Muscle layer of duodenum (tissue), 2 donors: ENCODE data around the gene CCDC68.

Experiments
- H3K27ac ChIP-seq: one replicate; pipeline ENCODE4 v1.7.0; 2013; ENCODE audit warnings: mild to moderate bottlenecking, low read length
- H3K27me3 ChIP-seq: one replicate; pipeline ENCODE4 v1.7.0; 2013; ENCODE audit warnings: low read depth, mild to moderate bottlenecking, control low read depth, low read length
- H3K36me3 ChIP-seq, 2 donors: one replicate each; pipeline ENCODE4 v1.7.0; 2013; ENCODE audit warnings: low read length in 2 of 2, control low read depth in 1 of 2, mild to moderate bottlenecking in 1 of 2; ENCODE audit not compliant: insufficient read depth in 2 of 2, control insufficient read depth in 1 of 2
- H3K4me1 ChIP-seq, 2 donors: one replicate each; pipeline ENCODE4 v1.7.0; 2013; ENCODE audit warnings: low read length in 2 of 2, mild to moderate bottlenecking in 2 of 2, control low read depth in 1 of 2, moderate library complexity in 1 of 2; ENCODE audit not compliant: insufficient read depth in 2 of 2, control insufficient read depth in 1 of 2
- H3K4me3 ChIP-seq, 2 donors: one replicate each; pipeline ENCODE4 v1.7.0; 2013; ENCODE audit warnings: low read length in 2 of 2, low read depth in 1 of 2, mild to moderate bottlenecking in 1 of 2
- H3K9me3 ChIP-seq, 2 donors: one replicate each; pipeline ENCODE4 v1.7.0; 2013; ENCODE audit warnings: low read length in 2 of 2, control low read depth in 1 of 2, mild to moderate bottlenecking in 1 of 2; ENCODE audit not compliant: control insufficient read depth in 1 of 2
- donor health status: healthy.

Gene CCDC68

DNA sequence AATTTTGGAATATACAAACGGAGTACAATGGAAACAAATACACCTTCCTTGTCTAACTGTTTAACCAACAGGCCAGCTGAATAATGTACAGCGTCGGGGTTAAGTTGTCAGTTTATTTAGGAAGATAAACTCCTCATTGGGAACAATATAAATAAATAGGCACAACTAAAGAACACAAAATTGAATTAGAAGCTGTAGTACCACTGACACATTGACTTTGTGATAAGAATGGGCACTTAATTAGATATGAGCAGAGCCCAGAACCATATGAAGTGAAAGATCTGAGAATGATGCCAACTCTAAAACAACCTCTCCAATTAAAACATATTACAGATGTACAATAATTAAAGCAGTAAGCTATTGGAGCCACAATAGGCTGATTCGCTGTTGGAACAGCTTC is 44.4 kb downstream of the CCDC68 start:
- Histone ChIP-seq H3K27me3 (no peaks in the 10 kb centered on the region), H3K27ac (no peak overlapping the region), H3K4me1 (no peaks in the 10 kb centered on the region), H3K9me3 (no peaks in the 10 kb centered on the region), H3K36me3 (no peaks in the 10 kb centered on the region), H3K4me3 (no peak overlapping the region)

DNA sequence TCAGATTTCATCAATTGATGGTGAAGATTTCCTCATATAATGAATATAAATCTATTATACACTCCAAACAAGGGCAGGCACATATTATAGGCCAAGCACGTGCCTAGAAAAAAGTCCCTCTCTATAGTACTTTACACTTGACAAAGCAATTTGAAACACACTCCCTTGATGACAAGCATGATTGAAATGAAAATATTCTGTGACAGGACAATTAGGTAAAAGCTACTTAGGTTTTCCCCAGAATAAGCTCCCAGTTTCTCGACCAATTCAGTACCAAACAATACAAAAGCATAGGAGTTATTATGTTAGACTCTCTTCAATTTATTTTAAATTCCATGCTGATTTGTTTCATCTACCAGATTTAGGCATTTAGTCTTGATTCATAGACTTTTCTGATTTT is 47.7 kb downstream of the CCDC68 start:
- Histone ChIP-seq H3K36me3 (no peaks in the 10 kb centered on the region), H3K4me1 (no peaks in the 10 kb centered on the region), H3K27ac (no peak overlapping the region), H3K27me3 (no peaks in the 10 kb centered on the region), H3K4me3 (no peak overlapping the region), H3K9me3 (no peaks in the 10 kb centered on the region)

DNA sequence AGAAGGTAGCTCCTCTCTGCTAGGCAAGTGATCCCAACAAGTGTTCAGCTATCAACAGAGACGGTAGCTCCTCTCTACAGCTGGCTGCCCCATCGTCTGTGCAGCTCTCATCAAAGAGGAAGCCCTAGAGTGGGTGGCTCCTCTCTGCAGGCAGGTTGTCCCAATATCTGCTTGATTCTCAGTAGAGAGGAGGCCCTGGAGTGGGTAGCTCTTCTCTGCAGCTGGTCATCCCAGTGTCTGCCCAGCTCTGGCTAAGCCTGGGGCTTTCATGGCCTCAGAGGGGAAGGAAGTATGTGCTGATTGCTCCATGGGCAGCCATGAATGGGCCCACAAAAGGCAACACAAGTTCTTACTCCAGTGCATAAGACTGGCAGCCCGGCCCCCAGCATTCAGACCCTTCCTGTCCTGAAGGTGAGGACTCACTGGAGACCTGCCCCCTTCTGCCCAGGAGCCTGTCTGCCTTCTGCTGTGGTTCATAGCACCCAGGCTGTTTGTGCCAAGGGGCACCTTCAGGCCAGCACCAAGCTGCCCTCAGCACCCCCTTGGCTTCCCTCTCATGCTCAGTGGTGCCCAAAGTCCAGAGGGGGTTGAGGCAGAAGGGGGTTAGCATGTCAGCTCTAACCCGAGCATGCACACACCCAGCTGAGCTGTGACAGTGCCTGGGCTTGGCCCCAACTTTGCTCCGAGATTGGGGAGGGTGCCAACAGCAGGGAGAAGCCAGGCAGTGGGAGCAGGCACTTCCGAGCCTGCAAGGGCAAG is 48.9 kb downstream of the CCDC68 start:
- Histone ChIP-seq H3K4me3 (no peak overlapping the region), H3K4me1 (no peaks in the 10 kb centered on the region), H3K36me3 (no peaks in the 10 kb centered on the region), H3K27me3 (no peaks in the 10 kb centered on the region), H3K9me3 (no peaks in the 10 kb centered on the region), H3K27ac (no peak overlapping the region)

DNA sequence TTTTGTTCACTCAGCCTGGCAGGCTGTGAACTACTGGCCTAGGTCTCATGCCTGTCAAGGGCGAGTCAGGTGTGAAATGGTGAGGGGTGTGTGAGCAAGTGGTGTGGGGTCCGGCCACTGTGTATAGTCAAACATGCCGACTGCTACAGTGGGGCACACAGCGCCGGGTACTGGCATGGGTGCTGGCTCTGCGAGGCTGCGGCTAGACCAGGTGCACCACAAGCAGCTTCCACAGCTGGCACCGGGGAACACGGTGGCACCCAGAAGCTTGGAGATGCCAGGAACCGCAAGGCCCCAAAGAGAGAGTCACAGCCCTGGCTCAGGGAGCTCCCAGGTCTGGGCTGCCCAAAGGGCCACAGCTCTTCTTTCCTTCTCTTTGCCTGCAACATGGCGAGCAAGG is 49.7 kb downstream of the CCDC68 start:
- Histone ChIP-seq H3K4me3 (no peak overlapping the region), H3K4me1 (no peaks in the 10 kb centered on the region), H3K27me3 (no peaks in the 10 kb centered on the region), H3K9me3 (no peaks in the 10 kb centered on the region), H3K27ac (no peak overlapping the region), H3K36me3 (no peaks in the 10 kb centered on the region)

DNA sequence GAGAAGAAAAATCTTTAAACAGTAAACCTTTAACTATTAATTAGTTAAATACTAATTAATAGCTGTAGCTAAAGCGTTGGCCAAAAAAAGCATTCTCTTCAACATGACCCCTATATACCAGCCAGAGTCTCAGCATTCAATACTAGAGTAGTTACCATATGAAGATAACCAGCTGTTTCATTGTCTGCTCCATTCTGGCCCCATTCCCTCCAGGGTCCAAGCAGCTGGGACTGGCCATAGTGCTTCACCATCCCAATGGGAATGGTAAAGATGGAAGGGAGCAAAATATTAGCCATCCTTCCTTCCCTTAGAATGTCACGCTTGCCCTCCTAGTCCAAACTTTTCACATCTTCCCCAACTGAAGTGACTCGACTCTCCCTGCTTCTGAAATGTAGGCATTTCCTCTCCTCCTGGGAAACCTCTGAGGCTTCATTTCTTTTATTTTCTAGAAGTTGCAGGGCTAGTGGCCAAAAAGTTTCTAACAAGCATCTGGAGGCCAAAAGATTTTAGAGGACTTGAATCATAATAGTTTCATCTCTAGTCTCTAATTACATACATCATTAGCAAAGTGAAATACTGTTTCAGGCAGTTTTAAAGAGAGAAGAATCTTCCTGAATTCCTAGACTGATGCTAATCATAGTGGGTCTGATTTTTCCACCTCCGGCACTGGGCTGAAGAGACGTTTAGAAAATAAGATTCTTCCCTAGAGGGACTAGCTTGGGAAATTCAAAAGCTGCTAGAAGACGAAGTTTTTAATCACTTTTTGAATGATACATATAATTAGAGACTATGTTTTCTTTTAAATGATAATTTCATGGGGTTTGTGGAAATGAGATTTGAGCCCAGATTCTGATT is 52.7 kb downstream of the CCDC68 start:
- H3K36me3 ChIP-seq: no peaks in the 10 kb centered on the region
- no peak overlapping the region for H3K27ac ChIP-seq
- H3K9me3 ChIP-seq: no peaks in the 10 kb centered on the region
- no peaks in the 10 kb centered on the region for H3K4me1 ChIP-seq
- H3K4me3 ChIP-seq: no peak overlapping the region
- no peaks in the 10 kb centered on the region for H3K27me3 ChIP-seq

DNA sequence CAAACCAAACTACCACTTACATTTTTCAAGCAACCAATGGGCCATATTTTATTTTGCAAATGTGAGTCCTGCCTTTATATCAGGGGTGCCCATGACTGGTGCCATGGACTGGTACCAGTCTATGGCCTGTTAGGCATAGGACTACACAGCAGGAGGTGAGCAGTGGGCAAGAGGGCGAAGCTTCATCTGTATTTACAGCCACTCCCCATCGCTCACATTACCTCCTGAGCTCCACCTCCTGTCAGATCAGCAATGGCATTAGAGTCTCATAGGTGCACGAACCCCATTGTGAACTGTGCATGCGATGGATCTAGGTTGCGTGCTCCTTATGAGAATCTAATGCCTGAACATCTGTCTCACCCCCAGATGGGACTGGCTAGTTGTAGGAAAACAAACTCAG is 53.6 kb downstream of the CCDC68 start:
- H3K27ac ChIP-seq: no peak overlapping the region
- no peaks in the 10 kb centered on the region for H3K4me1 ChIP-seq
- no peaks in the 10 kb centered on the region for H3K27me3 ChIP-seq
- H3K4me3 ChIP-seq: no peak overlapping the region
- H3K36me3 ChIP-seq: no peaks in the 10 kb centered on the region
- H3K9me3 ChIP-seq: no peaks in the 10 kb centered on the region

DNA sequence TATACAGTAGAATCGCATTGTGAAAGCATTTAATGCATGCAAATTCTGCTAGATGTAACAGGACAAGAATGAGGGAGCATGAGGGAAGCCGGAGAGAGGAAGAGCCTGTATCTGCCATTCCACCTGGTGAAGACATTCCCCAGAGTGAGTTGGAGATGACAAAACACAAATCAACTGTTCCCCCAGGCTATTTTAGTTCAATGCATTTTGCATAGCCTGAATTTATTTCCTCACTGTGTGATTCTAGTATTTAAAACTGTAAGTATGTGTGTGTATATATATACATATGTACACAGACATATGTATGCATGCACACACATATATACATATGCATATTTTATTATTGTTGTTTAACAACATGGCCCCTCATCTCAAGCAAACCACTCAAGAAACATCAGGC is 54.7 kb downstream of the CCDC68 start:
- Histone ChIP-seq H3K4me1 (no peaks in the 10 kb centered on the region), H3K4me3 (no peak overlapping the region), H3K27ac (no peak overlapping the region), H3K36me3 (no peaks in the 10 kb centered on the region), H3K9me3 (no peaks in the 10 kb centered on the region), H3K27me3 (no peaks in the 10 kb centered on the region)

DNA sequence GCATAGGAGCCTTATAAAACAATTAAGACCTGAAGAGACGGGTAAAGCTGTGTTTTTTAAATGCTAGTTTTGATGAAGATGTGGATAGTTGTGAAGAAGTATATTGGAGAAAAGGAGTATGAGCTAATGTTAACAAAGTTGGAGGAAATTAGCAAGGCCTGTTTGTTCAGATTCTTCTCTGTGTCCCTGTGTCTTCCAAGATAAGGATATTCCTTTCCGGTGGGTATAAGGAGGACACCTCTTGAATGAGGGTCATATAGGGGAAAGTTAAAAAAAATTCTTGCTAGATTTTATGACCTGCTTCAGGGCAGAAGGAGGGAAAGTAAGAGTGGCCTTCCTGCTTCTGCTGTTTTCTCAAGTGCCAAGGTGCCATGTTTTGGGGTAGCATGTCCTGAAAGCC is 59.0 kb downstream of the CCDC68 start:
- no peaks in the 10 kb centered on the region for H3K4me1 ChIP-seq
- H3K27me3 ChIP-seq: no peaks in the 10 kb centered on the region
- H3K36me3 ChIP-seq: no peaks in the 10 kb centered on the region
- H3K27ac ChIP-seq: no peak overlapping the region
- H3K9me3 ChIP-seq: no peaks in the 10 kb centered on the region
- no peak overlapping the region for H3K4me3 ChIP-seq

DNA sequence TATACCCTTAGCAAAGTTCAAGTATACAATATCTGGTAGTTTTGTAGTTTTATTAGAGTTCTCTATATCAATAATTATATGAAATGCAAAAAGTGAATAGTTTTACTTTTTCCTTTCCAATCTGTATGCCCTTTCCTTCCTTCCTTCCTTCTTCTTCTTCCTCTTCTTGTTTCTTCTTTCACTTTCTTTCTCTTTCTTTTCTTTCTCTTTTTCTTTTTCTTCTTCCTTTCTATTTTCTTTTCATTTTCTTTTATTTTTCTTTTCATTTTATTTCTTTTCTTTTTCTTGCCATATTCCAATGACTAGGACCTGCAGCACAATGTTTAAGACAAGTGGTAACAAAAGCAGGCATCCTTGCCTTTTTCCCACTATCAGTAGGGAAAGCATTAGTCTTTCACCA is 59.8 kb downstream of the CCDC68 start:
- Histone ChIP-seq H3K4me1 (no peaks in the 10 kb centered on the region), H3K27ac (no peak overlapping the region), H3K27me3 (no peaks in the 10 kb centered on the region)

DNA sequence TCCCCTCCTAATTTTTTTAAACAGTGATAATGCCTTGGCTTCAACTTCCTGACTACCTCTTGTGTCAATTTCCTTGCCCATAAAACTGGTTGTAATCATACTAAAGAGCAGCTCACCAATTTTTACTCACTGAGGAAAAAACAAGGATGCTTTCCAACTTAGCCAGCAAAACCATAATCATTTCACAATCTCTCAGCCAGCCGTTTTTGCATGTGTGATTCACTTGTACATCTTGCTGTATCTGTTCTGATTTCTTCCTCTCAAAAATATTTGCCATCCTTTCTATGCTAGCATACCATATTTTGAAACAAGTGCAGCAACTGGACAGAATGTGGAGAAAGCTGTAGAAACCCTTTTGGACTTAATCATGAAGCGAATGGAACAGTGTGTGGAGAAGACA is 70.3 kb downstream of the CCDC68 start:
- H3K4me1 ChIP-seq: no peaks in the 10 kb centered on the region
- no peaks in the 10 kb centered on the region for H3K9me3 ChIP-seq
- H3K4me3 ChIP-seq: no peak overlapping the region
- H3K27me3 ChIP-seq: no peaks in the 10 kb centered on the region
- no peaks in the 10 kb centered on the region for H3K36me3 ChIP-seq
- no peak overlapping the region for H3K27ac ChIP-seq

More for the DNA sequence above, 59.8 kb downstream of the CCDC68 start:
- Histone ChIP-seq H3K36me3 (no peaks in the 10 kb centered on the region), H3K9me3 (no peaks in the 10 kb centered on the region), H3K4me3 (no peak overlapping the region)

DNA sequence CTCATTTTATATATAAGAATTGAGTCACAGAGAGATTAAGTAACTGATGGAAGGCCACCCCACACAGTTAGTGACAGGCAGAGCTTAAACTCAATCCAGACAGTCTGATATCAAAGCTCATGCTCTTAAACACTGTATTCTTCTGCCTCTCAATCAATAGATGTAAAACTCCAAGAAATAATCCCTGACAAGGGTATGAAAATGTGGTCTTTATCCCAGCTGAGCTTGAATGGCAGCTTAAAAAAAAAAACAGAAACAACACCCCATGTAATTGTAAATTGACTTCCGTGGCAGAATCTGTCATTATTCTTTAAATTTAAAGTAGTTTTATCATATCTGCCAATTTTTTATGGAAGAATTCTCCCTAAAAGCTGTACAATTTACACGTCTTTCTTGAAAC is 70.9 kb downstream of the CCDC68 start:
- H3K36me3 ChIP-seq: no peaks in the 10 kb centered on the region
- no peaks in the 10 kb centered on the region for H3K27me3 ChIP-seq
- H3K4me1 ChIP-seq: no peaks in the 10 kb centered on the region
- no peaks in the 10 kb centered on the region for H3K9me3 ChIP-seq
- no peak overlapping the region for H3K4me3 ChIP-seq
- H3K27ac ChIP-seq: no peak overlapping the region
